Testis (tissue), 3 donors: ENCODE data around the gene MBLAC2. TPM values are rescaled to one million over a fixed set of nuclear protein-coding genes. Genes with fewer than 3 reads are reported as not detected.

ENCODE experiments used
- DNase-seq: peaks from one replicate; pipeline ENCODE4 v3.0.0-alpha.2; 2019
- H3K27ac ChIP-seq, 2 donors: fragments of 200-600 bp; sonication (generic); one replicate each; pipeline ENCODE4 v1.5.1; 2019
- H3K27me3 ChIP-seq: fragments of 200-600 bp; sonication (generic); one replicate; pipeline ENCODE4 v1.5.1; 2019
- H3K36me3 ChIP-seq: fragments of 200-600 bp; sonication (generic); one replicate; pipeline ENCODE4 v1.5.1; 2017; ENCODE audit warnings: low read depth; ENCODE audit errors: missing control alignments
- H3K4me1 ChIP-seq: fragments of 200-600 bp; sonication (generic); one replicate; pipeline ENCODE4 v1.5.1; 2019
- H3K4me3 ChIP-seq, 2 donors: fragments of 200-600 bp; sonication (generic); one replicate each; pipeline ENCODE4 v1.5.1; 2017 to 2019
- H3K9me3 ChIP-seq: fragments of 200-600 bp; sonication (generic); one replicate; pipeline ENCODE4 v1.5.1; 2017
- POLR2A ChIP-seq: fragments of 450-650 bp; IDR thresholded peaks from one replicate; pipeline ENCODE4 v1.6.1; 2017; ENCODE audit warnings: antibody characterized with exemption, mild to moderate bottlenecking, moderate library complexity
- WGBS, 2 donors: methylation state at CpG; one replicate each; pipeline ENCODE4 v1.1.5; 2018; 5-methylcytosine and 5-hydroxymethylcytosine counted together
- intact Hi-C: fragments of 100-400 bp; cut with DNase I; formaldehyde crosslinking; loops from one replicate; pipeline ENCODE4 v1.15.1; 2023; ENCODE audit warnings: low total_unique reads
- polyA plus RNA-seq: library from polyadenylated mRNA; stranded (reverse); fragments of 350-450 nt; fragmentation: Illumina TruSeq; extraction: RNeasy Lipid Tissue Mini Kit (QIAGEN cat#74804); gene quantifications from one replicate; pipeline ENCODE4 v1.2.3, GENCODE V29; 2014; ENCODE audit warnings: low read depth, low replicate concordance; ENCODE audit not compliant: insufficient read depth
- total RNA-seq, 2 donors: library from RNA; depleted of rRNA; stranded (reverse); fragments of >200 nt; gene quantifications; one replicate each; pipeline ENCODE4 v1.2.3, GENCODE V29; 2016
- TF ChIP-seq, protein P1 (sequence below), 3 experiments: fragments of 450-650 bp in 2 of 3; fragments of 200-600 bp in 1 of 3; sonication (generic) in 1 of 3; IDR thresholded peaks; one replicate each; pipeline ENCODE4 v1.5.1; 2016 to 2019; ENCODE audit warnings: antibody characterized with exemption in 3 of 3, mild to moderate bottlenecking in 2 of 3, moderate library complexity in 1 of 3

MBLAC2 gene
- total and polyA plus RNA-seq, 3 donors from 2014 or later = 4.9 to 10.2 (median 10.0) TPM

GRCh38 chr5:90477621-90478215 is 3.1 kb upstream of the MBLAC2 start:
- 79 to 87% methylated on average over 8 of the region's 8 CpGs for WGBS, 2 donors
- intact Hi-C loops = no loop called here
- H3K27ac ChIP-seq = no peak overlapping the region
- DNase-seq = no peak
- no peaks in the 10 kb centered on the region for H3K9me3 ChIP-seq
- H3K4me3 ChIP-seq = no peak overlapping the region
- no peaks in the 10 kb centered on the region for H3K36me3 ChIP-seq
- TF ChIP-seq, protein P1, sequence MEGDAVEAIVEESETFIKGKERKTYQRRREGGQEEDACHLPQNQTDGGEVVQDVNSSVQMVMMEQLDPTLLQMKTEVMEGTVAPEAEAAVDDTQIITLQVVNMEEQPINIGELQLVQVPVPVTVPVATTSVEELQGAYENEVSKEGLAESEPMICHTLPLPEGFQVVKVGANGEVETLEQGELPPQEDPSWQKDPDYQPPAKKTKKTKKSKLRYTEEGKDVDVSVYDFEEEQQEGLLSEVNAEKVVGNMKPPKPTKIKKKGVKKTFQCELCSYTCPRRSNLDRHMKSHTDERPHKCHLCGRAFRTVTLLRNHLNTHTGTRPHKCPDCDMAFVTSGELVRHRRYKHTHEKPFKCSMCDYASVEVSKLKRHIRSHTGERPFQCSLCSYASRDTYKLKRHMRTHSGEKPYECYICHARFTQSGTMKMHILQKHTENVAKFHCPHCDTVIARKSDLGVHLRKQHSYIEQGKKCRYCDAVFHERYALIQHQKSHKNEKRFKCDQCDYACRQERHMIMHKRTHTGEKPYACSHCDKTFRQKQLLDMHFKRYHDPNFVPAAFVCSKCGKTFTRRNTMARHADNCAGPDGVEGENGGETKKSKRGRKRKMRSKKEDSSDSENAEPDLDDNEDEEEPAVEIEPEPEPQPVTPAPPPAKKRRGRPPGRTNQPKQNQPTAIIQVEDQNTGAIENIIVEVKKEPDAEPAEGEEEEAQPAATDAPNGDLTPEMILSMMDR (IDR thresholded peaks at IDR 0.05) = no peak
- TF ChIP-seq POLR2A = no peak
- H3K4me1 ChIP-seq = peaks cover 4% of the 10 kb centered on the region
- H3K27me3 ChIP-seq = no peaks in the 10 kb centered on the region

GRCh38 chr5:90477073-90477472 is 2.5 kb upstream of the MBLAC2 start:
- WGBS, 2 donors = 50 to 54% methylated on average over 2 of the region's 2 CpGs
- DNase-seq = no peak
- intact Hi-C loops = no loop called here

DNA sequence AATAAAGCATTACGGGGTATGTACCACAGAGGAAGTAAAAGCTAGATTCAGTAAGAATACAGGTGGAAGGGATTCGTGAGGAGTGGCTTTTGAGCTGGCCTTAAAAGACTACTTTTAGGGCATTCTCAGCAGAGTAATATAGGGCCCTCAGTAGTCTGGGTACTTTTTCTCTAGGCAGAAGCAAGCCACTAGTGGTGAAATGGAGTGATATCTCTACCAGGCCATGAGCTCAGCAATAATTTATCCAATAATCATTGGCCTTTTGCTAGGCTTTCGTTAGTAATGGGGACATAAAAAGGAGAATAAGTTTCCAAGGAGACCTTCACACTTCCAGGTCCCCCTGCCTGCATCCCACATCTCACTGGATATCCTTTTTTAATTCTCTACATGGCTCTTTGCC is 1.8 kb upstream of the MBLAC2 start:
- Histone ChIP-seq H3K4me1 (peaks cover 6% of the 10 kb centered on the region), H3K27ac (no peak overlapping the region), H3K9me3 (no peaks in the 10 kb centered on the region), H3K36me3 (no peaks in the 10 kb centered on the region), H3K27me3 (no peaks in the 10 kb centered on the region), H3K4me3 (no peak overlapping the region)
- no peak for DNase-seq
- intact Hi-C loops = no loop called here
- 69% methylated on average over 3 of the region's 3 CpGs for WGBS, 2 donors
- no peak for TF ChIP-seq POLR2A
- TF ChIP-seq, protein P1 (IDR thresholded peaks at IDR 0.05) = no peak

More at GRCh38 chr5:90477073-90477472, 2.5 kb upstream of the MBLAC2 start:
- no peaks in the 10 kb centered on the region for H3K36me3 ChIP-seq
- H3K27ac ChIP-seq = no peak overlapping the region
- H3K4me3 ChIP-seq = no peak overlapping the region
- H3K4me1 ChIP-seq = peaks cover 6% of the 10 kb centered on the region
- no peaks in the 10 kb centered on the region for H3K27me3 ChIP-seq
- TF ChIP-seq, protein P1 (IDR thresholded peaks at IDR 0.05) = no peak
- TF ChIP-seq POLR2A = no peak
- no peaks in the 10 kb centered on the region for H3K9me3 ChIP-seq

DNA sequence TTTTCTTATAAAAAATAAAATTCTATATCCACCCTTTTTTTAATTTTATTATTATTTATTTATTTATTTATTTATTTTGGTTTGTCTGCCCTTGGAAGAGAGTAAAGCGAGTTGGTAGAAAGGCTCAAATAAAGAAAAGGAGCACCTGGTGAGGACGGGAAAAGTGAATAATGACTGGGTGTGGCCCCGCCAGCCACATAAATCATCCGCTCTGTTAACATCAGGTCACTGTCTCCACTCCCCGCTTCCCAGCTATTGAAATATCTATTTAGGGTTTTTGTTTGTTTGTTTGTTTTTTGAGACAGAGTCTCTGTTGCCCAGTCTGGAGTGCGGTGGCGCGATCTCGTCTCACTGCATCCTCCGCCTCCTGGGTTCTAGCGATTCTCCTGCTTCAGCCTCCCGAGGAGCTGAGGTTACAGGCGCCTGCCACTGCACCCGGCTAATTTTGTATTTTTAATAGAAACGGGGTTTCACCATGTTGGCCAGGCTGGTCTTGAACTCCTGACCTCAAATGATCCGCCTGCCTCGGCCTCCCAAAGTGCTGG is 937 bp upstream of the MBLAC2 start:
- no peaks in the 10 kb centered on the region for H3K9me3 ChIP-seq
- H3K36me3 ChIP-seq = no peaks in the 10 kb centered on the region
- DNase-seq = no peak
- H3K4me3 ChIP-seq = peak overlapping the region; percentile 77 to 92
- H3K27ac ChIP-seq = no peak overlapping the region
- 54 to 63% methylated on average over 17 of the region's 17 CpGs for WGBS, 2 donors
- intact Hi-C loops = no loop called here
- peaks cover 6% of the 10 kb centered on the region for H3K4me1 ChIP-seq
- TF ChIP-seq POLR2A = no peak
- TF ChIP-seq, protein P1 (IDR thresholded peaks at IDR 0.05) = no peak
- H3K27me3 ChIP-seq = no peaks in the 10 kb centered on the region
